Stimulated activated CD4-positive, alpha-beta T cell treated with anti-CD3 and anti-CD28 coated beads, Interleukin-15, amount 100 ng/mL, for 48 hours (primary cell): ENCODE data around the gene CDH4.
"Not testable (repeated sequence)": the region's sequence is repeated elsewhere in the genome, so short reads cannot be mapped to it uniquely, and the experiment has no call there.

Experiments used
- DNase-seq, 2 donors: peaks; one replicate each; pipeline ENCODE4 v3.0.0-alpha.2; 2020; ENCODE audit warnings: low read depth in 2 of 2

Gene CDH4

DNA sequence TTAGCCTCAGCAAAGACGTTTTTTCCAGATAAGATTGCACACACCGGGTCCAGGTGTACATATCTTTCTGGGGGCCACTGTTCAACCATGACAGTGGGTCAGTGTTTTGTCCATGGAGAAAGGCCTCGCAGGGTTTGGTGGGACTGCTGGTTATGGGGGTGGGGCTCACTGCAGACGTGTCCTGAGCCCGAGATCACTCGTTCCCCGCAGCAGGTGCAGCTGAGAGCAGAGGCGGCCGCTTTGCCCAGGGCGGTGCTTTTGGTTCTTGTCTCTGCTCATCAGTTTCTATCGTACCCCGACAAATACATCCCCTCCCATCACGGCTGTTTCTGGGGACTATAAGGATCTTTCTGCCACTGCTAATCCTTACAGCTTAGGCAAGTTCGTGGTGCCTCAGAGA lies 166.9 kb downstream of the CDH4 start:
- DNase-seq = no peak

GRCh38 chr20:61419501-61419900 lies 167.4 kb downstream of the CDH4 start:
- DNase-seq = no peak

DNA sequence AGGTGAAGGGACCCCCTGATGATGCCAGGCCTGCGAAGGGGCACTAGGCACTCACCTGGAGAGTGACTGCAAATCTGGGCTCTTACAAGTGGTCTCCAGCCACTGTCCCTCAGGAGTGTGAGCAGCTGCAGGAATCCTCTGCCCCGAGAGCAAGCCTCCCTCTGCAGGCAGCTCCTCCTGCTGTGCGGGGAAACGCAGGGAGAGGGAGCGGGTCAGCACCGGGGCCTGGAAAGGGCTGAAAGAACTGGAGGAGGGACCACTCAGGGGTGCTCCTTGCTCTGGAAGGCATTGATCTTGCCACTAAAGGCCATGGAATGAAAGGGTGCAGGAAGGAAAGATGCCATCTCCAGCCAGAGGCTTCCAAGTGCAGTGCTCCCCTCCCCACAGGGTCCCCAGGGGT lies 168.0 kb downstream of the CDH4 start:
- DNase-seq = no peak

- DNase-seq = no peak
Measured at GRCh38 chr20:61420781-61421180, 168.7 kb downstream of the CDH4 start.

DNA sequence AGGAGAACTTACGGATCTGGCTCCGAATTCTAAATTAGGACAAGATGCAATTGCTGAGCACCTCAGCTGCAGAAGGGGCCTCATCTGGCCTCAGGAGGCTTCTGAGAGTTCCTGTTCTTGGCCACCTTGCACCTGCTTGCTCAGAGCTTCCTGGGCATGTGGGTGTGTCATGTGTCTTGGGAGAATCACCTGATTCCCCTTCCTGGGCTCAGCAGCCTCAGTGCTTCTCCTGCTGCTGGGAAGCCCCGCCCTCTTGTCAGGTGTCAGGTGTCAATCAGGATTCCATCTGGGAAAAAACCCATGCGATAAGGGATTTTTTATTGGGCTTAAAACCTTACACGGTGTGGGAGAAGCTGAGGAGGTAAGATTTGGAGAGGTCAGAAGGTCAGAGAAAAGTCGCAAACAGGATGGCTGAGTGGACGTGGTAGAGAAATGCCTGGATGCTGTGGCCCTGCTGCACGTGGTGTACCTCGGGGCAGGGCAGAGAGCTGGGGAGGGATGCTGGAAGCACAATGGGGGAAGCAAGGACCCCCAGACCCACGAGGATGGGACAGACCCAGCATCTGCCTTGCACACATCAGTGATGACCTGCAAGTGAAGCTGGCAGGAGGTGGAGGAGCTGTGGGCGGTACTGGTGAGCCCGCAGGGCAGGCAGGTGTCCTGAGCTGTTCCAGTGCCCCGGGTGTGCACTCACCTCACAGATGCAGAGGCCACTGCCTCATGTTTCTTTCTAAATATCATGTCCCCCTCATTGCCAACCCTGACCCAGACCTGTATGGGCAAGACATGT lies 170.8 kb downstream of the CDH4 start:
- DNase-seq = no peak

DNA sequence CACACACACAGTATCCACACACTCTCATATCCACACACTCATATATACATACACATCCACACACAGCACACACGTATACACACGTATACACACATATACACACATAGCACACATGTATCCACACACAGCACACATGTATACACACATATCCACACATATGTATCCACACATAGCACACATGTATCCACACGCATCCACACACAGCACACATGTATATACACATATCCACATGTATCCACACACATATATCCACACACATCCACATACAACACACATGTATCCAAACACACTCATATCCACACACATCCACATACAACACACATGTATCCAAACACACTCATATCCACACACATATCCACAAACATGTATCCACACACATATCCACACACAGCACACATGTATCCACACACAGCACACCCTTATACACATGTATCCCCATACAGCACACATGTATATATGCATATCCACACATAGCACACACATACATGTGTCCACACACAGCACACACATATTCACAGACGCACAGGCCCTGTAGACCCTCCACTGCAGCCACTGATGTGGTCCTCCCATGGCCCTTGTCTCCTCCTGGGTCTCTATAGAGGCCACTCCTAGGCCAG lies 172.1 kb downstream of the CDH4 start:
- DNase-seq = no peak

DNA sequence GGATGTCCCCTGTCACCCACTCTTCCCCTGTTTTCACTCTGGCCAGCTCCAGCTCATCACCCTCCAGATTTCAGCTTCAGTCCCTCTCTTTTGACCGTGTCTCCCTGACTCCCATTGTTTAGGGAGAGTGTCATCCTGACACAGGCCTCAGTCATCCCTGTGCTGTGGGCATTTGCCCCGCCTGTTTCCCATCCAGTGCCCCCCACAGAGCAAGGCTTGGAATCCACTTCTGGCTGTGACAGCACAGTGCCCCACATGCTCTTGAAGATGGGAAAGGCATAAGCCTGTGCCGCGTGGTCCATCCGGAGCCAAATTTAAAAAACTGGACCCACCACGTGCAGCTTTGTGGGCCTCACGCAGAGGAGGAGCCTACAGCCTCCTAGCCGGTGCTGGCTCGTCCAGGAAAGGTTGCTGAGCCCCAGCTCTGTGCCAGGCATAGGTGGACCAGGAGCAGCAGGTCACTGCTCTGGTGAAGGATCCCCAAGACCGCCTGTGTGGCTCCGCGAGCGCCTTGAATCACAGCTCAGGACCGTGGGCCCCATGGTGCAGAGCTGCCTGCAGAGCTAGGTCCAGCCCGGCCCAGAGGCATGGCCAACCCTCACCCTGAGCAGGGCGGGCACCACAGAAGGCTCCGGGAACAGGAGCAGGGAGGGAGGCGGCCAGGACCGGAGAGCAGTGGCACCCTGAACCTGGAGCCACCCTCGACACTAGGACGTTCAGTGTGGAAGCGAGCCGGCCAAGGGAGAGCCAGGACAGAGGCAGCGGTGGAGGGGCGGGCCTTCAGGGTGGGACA lies 172.8 kb downstream of the CDH4 start:
- DNase-seq = no peak

DNA sequence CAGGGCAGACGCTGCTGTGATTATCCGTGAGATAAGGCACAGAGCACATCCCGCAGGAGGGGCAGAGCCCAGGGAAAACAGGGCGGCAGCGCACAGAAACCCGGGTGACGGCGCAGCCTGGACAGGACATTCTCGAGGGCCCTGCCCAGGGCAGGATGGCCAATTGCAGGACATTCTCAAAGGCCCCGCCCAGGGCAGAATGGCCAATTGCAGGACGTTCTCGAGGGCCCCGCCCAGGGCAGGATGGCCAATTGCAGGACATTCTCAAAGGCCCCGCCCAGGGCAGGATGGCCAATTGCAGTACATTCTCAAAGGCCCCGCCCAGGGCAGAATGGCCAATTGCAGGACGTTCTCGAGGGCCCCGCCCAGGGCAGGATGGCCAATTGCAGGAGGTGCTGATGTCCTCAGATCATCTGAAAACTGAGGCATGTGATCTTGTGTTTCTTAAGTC lies 173.5 kb downstream of the CDH4 start:
- not testable (repeated sequence) for DNase-seq

GRCh38 chr20:61426352-61426751 lies 174.3 kb downstream of the CDH4 start:
- DNase-seq = no peak

- DNase-seq = no peak
Measured at GRCh38 chr20:61429458-61430227, 177.6 kb downstream of the CDH4 start.

DNA sequence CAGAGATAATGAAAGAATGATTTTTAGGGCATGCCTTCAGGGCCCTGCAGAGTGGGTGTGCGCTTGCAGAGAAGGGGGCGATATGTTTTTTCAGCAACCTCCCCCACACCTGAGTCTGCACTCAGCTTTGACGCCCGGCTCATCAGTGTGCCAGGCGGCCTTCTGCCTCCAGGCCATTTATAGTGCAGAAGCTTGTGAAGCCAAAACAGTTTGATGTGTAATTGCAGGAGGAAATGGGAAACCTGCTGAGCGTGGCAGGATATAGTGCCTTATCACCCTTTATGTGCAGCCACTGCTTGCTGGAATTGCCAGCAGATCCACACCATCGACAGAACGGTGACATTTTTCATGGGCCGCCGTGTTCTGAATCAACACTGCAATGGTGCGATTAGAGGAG lies 178.2 kb downstream of the CDH4 start:
- DNase-seq = no peak

GRCh38 chr20:61433176-61433575 lies 181.1 kb downstream of the CDH4 start:
- DNase-seq = no peak

DNA sequence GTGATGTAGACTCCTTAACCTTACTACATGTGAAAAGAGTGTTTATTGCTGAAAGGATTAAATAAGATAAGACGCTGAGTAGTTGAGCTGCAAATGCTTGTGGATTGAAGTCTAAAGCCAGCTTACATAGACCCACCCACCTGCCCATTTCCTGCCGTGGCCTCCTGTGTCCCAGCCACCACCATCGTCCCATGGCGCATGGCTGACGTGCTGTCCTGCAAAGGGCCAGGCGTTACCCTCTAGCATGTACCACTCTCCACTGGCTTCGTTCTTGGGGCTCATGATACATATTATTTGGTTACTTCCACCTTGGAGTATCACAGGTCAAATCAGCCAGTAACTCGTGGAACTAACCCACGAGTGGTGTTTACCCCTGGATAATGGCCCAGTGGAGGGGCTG lies 181.8 kb downstream of the CDH4 start:
- no peak for DNase-seq

DNA sequence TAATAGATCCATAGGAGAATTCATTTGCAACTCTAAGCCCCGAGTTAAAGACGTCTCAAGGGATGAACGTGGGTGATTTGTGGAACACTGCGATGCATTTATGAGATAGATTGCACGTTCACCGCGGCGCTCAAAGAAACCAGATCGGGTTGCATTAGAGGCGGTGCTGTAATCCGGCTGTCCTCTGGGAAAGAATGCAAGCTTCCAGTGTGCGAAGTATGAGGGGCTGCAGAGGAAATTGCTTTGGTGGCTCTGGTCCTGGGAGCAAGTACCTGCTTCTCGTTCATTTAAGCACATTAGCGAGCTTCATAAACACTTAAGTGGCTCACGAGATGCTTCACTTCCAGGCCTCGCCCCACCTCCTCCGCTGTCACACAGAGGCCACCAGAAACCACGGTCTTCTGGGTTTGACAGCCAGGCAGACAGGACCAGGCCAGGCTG lies 182.3 kb downstream of the CDH4 start:
- DNase-seq = no peak

DNA sequence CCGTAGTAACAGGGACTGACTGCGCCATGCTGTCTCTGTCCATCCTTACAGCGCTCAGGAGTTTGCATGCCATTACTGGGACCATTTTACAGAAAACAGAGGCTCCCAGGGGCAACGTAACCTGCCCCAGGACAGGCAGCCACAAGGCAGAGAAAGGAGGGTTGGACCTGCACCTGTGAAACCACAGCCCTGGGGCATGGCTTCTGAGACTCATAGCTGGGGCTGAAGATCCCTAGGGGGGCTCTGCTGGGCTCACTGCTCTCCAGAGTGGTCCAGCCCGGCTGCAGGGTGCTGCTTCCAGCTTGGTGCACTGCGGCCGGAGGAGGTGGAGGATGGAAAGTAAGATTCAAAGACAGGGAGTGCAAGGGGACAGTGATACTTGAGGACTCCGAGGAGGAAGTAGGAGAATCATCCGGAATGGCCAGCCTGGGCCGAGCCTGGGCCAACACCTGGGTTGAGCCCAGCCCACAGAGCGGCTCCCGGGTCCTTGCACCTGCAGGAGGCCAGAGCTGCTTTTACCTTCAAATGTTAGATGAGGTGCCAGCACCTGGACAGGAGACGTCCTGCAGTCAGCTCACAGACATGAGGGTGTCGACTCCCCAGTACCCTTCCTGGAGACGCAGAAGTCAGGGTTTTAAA lies 183.2 kb downstream of the CDH4 start:
- no peak for DNase-seq

DNA sequence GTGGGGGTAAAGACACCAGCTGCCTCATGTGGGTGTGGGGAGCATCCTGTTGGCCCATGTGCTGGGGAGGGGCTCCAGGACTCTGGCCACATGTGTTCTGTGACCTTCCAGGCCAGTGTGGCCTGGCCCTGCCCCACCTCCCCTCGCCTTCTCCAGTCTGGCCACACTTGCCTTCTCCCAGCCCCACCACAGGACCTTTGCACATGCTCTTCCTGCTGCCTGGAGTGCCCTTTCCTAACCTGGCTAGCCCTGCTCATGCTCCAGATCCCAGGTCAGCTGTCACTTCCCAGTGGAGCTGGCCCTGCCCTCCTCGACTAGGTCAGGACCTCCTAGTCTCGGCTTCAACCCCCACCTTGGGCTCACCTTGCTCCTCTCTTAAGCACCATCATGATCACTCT lies 183.8 kb downstream of the CDH4 start:
- no peak for DNase-seq

GRCh38 chr20:61436283-61436666 lies 184.2 kb downstream of the CDH4 start:
- DNase-seq = no peak

DNA sequence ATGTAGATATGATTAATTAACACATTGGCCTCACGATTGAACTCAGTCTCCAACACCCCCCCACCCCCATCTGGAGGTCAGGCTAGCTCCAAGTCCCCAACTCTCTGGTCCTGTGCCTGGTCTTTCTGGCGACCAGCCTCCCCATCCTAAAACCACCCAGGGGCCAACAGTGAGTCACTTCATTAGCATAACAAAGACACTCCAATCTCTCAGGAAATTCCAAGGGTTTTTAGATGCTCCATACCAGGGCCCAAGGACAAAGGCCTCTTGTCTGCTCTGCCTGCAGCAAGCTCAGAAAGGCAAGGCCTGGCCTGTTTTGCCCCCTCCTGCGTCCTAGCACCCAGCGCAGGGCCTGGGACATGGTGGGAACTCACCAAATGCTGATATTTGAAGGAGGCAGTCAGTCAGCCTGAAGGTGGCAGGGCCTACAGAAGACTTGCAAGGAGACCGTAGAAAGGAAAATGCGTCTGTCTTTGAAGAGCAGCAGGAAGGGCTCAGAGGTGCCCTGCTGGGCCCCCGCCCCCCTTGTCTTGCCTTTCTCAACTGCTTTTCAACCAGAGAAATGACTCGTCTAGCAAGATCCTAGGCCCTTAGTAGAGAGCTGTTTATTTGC lies 184.7 kb downstream of the CDH4 start:
- DNase-seq = no peak

DNA sequence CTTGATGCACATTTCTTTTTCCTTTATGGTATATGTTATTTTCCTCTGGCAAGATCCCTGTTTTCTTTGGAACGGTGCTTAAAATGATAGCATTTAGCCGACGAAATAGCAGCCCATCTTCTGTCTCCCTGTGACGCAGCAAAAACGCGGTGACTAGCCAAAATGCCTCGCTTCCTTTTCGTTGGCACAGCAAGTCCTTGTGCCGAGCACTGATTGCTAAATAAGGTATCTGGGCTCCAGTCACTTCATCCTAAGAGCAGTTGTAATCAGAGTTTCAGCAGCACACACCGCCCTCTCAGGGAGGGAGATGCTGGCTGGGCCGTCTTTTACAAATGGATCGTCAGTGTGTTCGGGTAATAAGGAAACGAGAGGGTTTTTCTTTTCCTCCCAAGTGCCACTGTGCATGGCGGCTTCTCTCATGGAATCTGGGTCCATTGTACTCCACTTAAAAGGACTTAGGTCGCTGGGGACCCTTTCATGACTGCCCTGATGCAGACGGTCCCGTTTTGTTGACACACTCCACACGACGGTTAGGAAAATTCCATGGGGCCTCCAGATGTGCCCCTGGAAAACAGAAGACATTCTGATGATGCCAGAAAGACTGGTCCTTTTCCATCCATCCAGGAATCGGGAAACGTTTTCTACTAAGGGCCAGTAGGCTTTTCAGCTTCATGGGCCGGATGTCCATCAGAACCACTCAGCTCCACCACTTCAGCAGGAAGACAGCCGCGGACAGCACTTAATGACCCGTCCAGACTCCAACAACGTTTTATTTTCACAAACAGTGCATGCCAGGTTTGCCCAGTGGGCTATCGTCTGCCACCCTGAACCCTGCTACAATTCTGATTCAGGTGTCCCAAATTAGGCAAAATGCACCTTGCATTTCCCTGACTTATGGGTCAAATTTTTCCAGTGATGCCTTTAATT lies 185.5 kb downstream of the CDH4 start:
- DNase-seq = no peak

GRCh38 chr20:61438285-61438684 lies 186.2 kb downstream of the CDH4 start:
- no peak for DNase-seq
